Neutrophil (primary cell): ENCODE data around the gene ECHS1.

Experiments
- H3K27ac ChIP-seq: fragments of 200-600 bp; sonication (generic); 2 replicates; pipeline ENCODE4 v1.5.1; 2016; ENCODE audit warnings: mild to moderate bottlenecking, moderate library complexity
- H3K27me3 ChIP-seq: fragments of 200-600 bp; sonication (generic); 2 replicates; pipeline ENCODE4 v1.6.0; 2016; ENCODE audit warnings: mild to moderate bottlenecking
- H3K36me3 ChIP-seq: fragments of 200-600 bp; sonication (generic); 2 replicates; pipeline ENCODE4 v1.5.1; 2017
- H3K4me1 ChIP-seq, 2 experiments: fragments of 200-600 bp in 1 of 2; sonication (generic) in 1 of 2; 1 replicate in 1 of 2; 2 replicates in 1 of 2; pipeline versions ENCODE4 v1.5.1 to v1.6.1; 2013 to 2016; ENCODE audit warnings: low read depth in 1 of 2, low read length in 1 of 2, mild to moderate bottlenecking in 1 of 2, moderate library complexity in 1 of 2; ENCODE audit not compliant: control insufficient read depth in 1 of 2, insufficient read depth in 1 of 2
- H3K4me3 ChIP-seq, 2 experiments: fragments of 200-600 bp in 1 of 2; sonication (generic) in 1 of 2; 1 replicate in 1 of 2; 2 replicates in 1 of 2; pipeline ENCODE4 v1.5.1; 2013 to 2016; ENCODE audit warnings: low read depth in 1 of 2, low read length in 1 of 2, mild to moderate bottlenecking in 1 of 2, moderate library complexity in 1 of 2
- H3K9me3 ChIP-seq: fragments of 200-600 bp; sonication (generic); 2 replicates; pipeline ENCODE4 v1.5.1; 2016
- TF ChIP-seq, protein P1 (sequence below): fragments of 200-600 bp; sonication (generic); IDR thresholded peaks from 2 replicates; pipeline ENCODE4 v1.5.1; 2016; ENCODE audit warnings: antibody characterized with exemption

The ECHS1 gene

DNA sequence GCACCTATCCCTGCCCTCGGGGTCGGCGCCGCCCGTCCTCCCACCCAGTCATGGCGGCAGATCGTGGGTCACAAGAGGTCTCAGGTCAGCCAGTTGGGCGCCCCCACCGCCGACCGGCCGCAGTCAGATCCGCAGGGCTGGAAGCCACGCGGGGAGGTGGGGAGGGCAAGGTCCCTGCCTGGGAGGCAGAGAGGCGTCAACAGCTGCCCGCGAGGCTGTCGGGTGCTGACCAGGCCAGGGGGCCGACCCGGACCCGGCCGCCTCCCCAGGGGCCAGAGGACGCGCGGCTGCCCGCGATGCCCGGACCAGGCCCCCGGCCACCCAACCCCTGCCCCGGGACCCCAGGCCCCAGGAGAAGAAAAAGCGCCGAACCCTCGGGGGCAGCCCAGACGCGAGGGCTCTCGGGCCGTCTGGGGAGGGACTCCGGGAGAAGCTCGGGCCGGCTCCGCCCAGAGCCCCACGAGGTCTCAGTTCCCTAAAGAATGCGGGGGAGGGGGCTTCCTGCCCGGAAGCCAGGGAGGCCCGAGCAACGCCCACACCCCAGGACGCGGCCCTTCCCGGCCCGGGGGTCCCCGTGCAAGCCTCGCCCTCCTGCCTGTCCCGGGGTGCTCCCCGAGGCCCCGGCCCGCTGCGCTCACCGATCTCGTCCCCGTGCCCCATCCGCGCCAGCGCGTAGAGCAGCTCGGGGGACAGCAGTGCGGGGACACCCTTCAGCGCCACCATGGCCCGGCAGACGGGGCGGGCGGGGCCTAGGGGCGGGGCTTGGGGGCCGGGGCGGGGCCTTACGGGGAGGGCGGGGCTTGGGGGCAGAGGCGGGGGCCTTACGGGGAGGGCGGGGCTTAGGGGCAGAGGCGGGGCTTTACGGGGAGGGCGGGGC is 15.6 kb downstream of the ECHS1 start, which contains the start of gene FUOM:
FUOM (minus strand) TSS at position 735 of the 877 bp plus-strand sequence; CDS start at position 723, 12 bp downstream.
- Histone ChIP-seq H3K36me3 (peaks cover 8% of the 10 kb centered on the region), H3K27ac (no peak within 1 kb of the TSS), H3K4me1 (peaks cover 12 to 13% of the 10 kb centered on the region in 2 experiments), H3K27me3 (peaks cover 37% of the 10 kb centered on the region), H3K4me3 (peak within 1 kb of the TSS; percentile 56 to 65), H3K9me3 (no peaks in the 10 kb centered on the region)
- TF ChIP-seq, protein P1, sequence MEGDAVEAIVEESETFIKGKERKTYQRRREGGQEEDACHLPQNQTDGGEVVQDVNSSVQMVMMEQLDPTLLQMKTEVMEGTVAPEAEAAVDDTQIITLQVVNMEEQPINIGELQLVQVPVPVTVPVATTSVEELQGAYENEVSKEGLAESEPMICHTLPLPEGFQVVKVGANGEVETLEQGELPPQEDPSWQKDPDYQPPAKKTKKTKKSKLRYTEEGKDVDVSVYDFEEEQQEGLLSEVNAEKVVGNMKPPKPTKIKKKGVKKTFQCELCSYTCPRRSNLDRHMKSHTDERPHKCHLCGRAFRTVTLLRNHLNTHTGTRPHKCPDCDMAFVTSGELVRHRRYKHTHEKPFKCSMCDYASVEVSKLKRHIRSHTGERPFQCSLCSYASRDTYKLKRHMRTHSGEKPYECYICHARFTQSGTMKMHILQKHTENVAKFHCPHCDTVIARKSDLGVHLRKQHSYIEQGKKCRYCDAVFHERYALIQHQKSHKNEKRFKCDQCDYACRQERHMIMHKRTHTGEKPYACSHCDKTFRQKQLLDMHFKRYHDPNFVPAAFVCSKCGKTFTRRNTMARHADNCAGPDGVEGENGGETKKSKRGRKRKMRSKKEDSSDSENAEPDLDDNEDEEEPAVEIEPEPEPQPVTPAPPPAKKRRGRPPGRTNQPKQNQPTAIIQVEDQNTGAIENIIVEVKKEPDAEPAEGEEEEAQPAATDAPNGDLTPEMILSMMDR, result no peak

DNA sequence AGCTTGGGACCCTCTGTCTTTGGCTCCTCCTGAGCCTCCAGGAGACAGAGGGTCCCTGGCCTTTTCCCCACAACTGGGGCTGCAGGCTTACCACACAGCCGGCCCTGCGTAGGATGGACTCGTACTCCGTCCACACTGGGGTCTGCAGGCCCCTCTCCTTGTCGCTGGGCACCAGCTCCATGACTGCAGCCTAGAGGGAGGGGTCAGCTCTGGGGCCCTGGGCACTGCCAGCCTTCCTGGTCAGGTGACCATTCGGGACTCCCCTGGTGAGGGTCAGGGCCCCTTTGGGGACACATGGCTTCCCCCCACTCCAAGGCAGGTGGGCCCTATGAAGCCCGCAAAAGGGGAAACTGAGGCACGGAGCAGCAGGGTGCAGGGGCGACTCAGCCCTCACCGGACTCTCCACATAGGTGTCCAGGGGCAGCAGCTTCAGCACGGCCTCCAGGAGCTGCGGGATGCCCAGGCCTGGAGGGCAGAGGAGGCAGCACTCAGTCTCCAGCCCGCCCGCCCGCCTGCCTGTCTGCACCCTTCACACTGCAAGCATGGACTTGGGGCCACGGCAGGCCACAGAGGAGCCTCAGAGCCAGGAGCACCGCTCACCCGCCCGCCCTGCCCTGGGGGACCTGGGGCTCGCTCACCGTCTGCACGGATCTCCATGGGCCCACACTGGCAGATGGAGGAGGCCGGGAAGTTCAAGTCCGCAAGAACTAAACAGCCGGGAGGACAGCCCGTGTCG is 16.4 kb downstream of the ECHS1 start:
- Histone ChIP-seq H3K27ac (no peak overlapping the region), H3K9me3 (no peaks in the 10 kb centered on the region), H3K27me3 (peaks cover 43% of the 10 kb centered on the region), H3K4me1 (peaks cover 12 to 13% of the 10 kb centered on the region in 2 experiments), H3K4me3 (peak overlapping the region; percentile 56 to 65), H3K36me3 (no peaks in the 10 kb centered on the region)
- TF ChIP-seq, protein P1, result no peak

DNA sequence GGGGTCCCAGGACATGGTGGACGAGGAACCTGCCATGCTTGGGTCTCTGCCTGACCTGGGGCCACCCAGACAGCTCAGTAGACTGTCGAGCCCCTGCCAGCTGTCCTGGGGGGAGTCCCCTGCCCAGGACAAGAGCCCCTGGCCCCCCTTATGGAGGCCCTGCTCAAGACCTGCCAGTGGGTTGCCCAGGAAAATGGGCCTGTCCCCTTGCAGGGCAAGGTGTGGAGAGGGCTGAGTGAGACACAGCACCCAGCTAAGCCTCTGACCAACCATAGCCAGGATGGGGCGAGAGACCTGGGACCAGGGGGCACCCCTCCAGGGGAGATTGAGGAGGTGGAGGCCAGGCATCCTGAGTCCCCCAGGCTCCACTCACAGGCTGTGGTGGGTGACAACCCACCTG is 17.2 kb downstream of the ECHS1 start:
- Histone ChIP-seq H3K36me3 (no peaks in the 10 kb centered on the region), H3K27me3 (peaks cover 50% of the 10 kb centered on the region), H3K9me3 (no peaks in the 10 kb centered on the region), H3K27ac (no peak overlapping the region), H3K4me3 (no peak overlapping the region), H3K4me1 (peaks cover 12 to 13% of the 10 kb centered on the region in 2 experiments)
- TF ChIP-seq, protein P1, result no peak

DNA sequence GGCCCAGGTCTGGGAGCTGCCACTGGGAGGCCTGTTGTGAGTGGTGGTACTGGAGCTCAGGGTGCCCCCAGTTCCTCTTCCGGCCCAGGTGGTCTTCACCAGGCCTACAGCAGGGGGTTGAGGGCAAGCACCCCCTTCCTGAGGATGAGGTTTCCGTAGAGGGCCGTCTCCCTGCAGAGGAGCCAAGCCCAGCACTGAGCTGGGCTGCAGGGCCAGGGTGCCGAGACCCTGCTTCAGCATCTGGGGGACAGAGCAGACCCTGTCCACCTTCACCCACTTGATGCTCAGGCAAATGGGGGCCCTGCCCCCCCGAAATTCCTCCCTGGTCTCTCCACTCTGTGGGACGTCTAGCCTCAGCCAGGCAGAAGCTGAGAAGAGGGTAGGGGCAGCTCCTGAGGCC is 17.9 kb downstream of the ECHS1 start:
- no peaks in the 10 kb centered on the region for H3K9me3 ChIP-seq
- H3K27ac ChIP-seq, result no peak overlapping the region
- H3K4me3 ChIP-seq, result no peak overlapping the region
- peaks cover 12 to 13% of the 10 kb centered on the region in 2 experiments for H3K4me1 ChIP-seq
- H3K27me3 ChIP-seq, result peaks cover 57% of the 10 kb centered on the region
- TF ChIP-seq, protein P1, result no peak
- H3K36me3 ChIP-seq, result no peaks in the 10 kb centered on the region

DNA sequence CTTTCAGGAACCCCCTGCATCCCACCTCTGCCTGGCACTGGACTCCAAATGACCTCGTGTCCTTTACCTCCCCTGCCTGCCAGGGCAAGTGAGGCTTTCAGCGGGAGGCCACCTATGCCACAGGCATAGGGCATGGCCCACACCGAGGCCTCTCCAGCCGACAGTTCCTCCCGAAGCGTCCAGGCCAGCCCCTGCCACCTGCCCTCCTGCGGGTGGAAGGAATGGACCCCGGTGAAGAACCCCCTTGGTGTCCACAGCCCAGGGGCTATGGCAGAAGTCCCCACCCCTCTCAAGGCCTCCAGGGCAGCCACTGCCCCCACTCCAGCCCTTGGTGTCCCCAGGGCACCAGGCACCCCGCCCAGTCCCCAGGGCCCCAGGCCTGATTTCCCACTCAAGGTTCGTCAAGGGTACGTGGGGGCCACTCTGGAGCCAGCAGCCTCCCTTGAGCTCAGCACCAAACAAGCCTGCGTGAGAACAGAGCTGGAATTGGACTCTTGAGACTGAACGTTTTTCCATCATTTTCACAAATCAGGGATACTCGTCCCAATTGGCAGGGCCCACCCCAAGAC is 18.4 kb downstream of the ECHS1 start:
- H3K36me3 ChIP-seq, result no peaks in the 10 kb centered on the region
- H3K4me3 ChIP-seq, result no peak overlapping the region
- H3K27me3 ChIP-seq, result peaks cover 62% of the 10 kb centered on the region
- H3K9me3 ChIP-seq, result no peaks in the 10 kb centered on the region
- H3K4me1 ChIP-seq, result peaks cover 12 to 13% of the 10 kb centered on the region in 2 experiments
- TF ChIP-seq, protein P1, result no peak
- no peak overlapping the region for H3K27ac ChIP-seq
